GM21367 (cell line): ENCODE data around the gene TOX2.

Experiments used
- ATAC-seq: cut with Tn5 transposase; IDR thresholded peaks from one replicate; pipeline ENCODE4 v1.9.1; 2021; ENCODE audit not compliant: unreplicated experiment

TOX2 gene

DNA sequence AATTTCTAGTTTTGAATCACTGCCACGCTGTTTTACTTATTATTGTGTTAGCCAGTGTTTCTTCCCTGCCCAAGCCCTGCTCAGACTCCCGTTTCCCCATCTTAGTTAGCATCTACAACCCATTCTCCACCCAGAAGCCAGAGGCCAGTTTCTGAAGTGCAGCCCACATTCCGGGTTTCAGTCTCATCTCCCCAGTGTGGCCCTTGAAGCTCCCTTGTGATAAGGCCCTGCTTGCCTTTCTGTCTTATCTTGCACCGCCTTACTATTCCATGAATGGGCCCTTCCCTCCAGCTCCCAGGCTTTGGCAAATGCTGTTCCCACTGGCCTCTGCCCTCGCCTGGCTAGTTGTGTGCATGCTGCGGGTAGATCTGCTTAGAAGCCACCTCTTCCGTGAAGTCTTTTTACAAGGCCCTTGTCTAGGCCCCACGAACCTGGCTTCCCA is 41.1 kb downstream of the TOX2 start:
- no peak for ATAC-seq

DNA sequence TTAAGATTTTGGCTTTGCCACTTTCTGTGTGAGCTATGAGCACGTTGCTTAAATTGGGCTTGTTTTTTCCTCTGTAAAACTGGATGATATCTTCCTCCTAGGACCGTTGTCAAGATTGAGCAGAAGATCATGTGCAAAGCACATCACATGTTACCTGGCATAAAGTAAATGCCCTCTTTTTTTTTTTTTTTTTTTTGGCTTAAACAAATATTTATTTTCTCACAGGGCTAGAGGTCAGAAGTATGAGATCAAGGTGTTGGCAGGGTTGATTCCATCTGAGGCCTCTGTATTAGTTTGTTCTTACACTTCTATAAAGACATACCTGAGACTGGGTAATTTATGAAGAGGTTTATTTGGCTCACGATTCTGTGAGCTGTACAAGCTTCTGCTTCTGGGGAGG is 42.7 kb downstream of the TOX2 start:
- no peak for ATAC-seq

DNA sequence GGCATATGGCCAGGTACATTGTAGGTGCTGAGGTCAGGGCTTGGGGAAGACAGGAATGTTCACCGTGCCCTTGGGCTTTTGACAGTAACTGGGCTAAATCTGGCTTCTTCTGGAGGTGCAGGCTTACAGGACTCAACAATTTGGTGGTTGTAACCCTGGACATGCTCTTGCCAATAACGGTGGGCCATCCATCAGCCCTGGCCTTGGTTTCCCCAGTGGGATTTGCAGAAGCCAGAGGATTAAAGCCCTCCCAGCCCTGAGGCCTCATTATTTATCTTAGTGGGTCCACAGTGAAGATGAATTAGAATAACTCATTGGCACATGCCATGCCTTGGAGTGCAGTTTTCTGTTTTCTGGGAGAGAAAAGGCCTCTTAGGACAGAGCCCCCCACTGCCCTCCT is 44.0 kb downstream of the TOX2 start:
- no peak for ATAC-seq

DNA sequence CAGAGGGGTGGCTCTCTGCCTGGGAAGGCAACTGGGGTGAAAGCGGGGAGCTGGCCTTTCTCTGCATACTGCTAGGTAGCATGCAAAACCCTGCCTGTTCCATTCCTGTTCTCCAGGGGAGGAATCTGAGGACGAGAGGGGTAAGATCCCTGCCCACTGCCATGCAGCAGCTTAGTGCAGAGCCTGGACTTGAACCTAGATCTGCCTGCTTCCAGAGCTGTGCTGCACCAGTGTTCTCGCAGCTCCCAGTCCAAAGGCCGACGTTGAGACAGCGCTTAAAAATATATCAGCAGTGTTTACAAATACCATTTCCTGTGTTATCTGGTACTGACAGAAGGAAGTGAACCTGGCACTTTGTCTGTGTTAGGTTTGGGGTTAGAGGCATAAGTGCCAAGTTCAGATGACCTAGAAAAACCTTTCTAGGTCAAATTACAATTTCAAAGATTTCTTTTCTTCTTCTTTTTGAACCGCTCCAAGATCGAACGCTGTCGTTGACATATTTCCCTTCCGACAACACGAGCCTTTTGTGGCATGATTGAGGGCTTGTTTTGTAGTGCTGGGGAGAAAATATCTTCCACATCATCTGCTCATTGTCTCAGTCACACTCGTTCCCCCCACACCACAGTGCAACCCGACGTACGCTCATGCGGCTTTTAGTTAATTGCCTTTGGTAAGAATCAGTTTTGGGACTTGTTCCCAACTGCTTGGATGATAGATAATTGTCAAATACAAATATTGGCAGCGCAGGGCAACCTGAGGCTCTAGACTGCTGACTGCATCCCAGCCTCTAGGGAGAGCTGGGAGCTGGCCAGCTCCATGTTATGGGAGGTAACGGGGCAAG is 44.6 kb downstream of the TOX2 start:
- no peak for ATAC-seq

DNA sequence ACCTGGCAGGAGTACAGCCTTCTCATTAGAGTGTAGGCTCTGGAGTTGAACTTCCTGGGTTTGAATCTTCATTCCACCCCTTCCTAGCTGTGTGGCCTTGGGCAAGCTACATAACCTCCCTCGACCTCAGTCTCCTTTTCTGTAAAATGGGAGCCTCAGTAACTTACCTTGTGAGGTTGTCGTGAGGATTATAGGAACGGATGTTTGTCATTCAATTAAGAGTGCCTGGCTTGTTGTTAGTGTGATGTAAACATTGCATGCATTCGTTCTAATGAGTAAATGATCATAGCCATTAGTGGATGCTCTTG is 45.2 kb downstream of the TOX2 start:
- ATAC-seq: no peak

DNA sequence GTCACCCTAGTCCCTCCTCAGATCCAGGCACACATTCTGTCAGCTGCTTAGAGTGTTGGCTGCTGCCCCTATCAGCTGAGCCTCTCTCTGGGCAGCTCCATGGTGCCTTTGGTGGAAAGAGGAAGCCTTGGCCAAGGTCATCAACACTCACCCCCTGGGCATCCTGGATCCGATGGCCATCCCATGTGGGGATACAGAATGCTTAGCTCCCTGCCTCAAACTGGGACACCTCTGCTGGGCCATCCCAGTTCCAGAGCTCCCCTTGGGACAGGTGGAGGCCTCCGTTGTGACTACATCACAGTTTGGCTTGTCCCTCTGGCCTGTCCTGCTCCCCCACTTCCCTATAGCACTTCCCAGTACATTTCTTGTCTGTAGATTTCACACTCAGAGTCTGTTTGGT is 45.6 kb downstream of the TOX2 start:
- ATAC-seq: no peak

DNA sequence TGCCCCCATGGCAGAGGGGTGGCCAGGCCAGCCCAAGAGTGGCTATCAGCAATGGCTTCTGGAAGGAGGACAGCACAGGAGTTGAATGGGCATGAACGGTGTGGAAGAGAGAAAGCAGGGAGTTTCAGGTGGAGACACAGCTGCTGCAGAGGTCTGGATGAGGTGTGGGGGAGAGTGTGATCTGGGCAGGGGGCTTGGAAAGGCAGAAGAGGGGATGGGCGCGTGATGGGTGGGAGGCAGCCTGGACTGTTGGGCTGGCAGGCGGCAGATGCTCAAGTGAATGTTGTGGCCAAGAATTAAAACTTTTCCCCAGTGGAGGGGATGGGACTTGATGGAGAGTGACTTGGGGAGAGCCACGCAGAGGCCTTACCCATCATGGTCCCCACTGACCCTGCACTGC is 46.5 kb downstream of the TOX2 start:
- ATAC-seq: no peak

DNA sequence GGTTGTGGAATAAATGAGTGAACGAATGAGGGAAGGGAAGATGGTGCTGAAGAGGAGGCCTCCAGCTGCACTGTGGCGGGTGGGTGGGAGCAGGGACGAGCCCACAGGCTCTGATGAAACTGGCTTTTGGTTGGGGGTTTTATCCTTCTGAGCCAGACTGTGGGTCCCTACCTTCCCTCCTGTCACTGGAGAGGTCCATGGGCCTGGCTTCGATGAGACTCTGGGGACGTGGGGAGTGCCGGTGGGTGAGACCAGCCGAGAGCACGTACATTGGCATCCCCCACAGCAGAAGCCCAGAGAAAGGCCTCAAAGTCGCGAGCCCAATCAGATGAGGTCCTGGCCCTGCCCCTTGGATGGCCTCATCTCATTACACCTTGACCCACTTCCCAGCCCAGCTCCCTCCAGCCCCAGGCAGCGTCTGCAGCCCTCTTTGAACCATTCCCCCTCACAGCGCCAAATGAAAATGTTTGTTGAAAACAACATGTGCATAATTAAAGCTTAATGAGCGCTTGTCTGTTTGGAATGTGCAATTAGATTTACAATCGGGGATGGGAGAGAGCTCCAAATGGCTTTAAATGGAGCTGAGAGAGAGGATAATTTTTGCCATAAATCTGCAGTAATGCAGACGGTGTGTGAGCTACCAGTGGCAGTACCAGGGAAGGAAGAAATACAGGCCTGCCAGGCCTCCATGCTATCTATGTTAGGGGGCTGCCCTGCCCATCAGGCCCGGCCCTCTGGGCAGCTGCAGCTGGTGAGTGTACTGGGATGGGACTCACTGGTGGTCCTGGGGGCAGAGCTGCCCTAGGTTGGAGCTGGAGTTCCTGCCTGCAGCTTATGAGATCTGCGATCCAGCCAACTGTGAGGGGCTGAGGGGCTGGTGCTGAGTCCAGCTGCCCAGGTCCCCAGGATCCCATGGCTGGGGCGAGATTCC is 47.2 kb downstream of the TOX2 start:
- ATAC-seq: no peak

DNA sequence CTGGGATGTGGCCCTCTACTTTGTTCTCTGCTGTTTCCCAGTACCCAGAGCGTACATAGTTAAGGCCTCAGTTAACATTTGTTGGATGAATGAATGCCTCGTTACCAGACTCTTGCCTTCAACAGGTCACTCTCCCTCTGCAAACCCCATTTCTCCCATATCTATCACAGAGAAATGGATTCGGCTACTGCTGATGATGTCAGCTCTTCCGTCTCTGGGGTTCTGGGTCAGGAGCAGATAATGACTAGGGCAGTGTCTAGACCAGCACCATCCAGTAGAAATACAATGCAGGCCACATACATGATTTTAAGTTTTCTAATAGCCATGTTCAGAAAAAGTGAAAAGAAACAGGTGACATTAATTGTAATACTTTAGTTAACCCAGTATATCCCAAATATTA is 47.9 kb downstream of the TOX2 start:
- ATAC-seq: no peak

DNA sequence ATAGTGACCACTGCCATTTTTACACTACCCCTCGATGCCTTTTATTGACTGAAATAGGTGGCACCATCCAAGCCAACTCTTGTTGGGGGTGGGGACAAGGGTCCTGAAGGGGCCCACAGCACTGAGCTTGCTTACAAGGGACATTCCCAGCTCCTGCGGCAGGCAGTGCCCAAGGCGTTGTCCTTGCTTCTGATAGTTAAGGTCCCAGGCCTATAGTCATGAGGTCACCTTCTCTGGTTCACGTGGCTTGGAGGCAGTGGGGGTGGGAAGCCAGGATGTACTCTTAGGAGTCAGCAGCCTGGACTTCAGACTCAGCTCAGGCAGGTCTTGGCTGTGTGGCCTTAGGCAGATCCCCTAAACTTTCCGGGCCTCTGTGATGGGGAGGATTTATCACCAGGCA is 48.6 kb downstream of the TOX2 start:
- ATAC-seq: no peak

DNA sequence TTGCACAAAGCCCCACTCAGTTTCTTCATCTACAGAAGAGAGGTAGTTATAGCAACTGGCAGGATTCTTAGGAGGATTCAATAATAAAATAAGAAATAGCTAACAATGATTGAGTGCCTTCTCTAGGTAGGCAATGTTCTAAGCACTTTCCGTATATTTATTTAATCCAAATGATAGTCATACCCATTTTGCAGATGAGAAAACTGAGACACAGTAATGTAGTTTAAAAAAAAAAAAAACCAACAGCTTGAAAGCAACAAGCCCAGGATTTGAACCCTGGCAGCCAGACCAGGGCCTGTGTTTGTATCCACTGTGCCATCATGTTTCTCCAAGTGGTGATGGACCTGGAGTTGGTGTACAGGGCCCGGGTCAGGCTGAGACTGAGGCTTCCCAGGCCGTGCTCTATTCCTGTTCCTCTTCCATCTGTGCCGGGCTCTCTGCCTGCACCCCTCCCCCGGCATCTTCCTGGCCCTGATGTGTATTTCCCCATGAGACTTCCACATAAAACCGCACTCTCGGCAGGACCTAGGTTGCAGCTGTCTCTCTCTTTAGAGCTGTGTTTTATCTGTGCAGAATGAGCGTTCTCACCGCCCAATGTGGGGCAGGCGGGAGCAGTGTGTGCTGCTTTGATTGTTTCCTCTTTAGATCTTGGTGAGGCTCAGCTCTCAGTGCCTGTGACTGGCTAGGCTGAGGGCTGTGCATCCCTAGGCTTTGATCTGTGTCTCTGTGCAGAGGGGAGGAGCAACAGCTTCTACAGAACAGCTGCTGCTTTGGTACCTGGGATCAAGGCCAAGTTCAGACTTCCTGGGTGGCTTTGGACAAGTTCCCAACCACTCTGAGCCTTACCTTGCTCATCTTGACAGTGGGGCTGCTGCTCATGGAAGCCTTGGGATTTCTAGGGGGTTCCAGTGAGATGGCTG is 49.5 kb downstream of the TOX2 start:
- ATAC-seq: no peak

DNA sequence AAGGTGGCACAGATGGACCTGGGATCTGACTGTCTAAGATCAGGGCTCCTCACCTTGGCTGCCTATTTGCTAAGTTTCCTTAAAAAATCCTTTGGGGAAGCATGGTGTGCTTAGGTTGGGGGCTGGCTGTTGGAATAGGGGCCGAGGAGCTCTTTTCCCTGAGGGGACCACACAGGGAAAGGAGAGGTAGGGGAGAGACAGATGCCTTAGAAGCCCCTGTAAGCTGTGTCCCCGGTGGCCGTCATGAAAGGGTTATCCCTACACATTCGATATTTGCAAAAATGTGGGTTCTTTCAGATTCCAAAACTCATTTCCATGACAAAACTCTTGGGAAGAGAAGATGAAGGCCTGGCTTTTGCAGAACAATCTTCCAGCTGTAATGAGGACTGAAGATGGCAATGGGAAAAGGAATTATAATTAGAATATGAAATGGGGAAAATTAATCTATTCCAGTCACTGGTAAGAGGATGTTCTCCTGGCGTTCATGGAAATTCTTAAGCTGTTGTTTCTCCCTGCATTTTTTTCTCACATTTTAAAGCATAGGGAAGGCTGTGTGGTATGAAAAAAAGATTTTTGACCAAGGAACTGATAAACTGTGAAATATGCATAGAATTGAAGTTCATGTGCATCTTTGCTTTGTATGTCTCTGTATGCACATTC is 53.8 kb downstream of the TOX2 start:
- ATAC-seq: no peak

DNA sequence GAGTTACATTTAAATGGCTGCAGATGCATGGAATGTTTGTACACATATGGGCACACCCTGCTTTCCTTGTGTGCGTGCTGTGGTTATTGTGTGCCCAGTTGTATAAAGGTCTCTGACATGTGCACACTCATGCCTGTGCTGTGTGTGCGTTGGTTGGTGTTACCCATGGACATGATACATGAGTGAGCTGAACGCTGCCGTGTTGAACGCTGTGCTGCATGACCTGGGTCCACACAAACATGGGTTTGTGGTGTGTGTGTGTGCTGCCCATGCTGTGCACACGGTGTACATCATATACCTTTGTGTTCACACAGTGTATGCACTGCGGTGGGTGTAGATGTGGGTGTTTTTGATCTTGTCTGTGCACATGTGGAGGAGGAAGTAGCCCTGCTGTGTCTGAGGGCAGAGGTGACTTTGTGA is 54.4 kb downstream of the TOX2 start:
- no peak for ATAC-seq

DNA sequence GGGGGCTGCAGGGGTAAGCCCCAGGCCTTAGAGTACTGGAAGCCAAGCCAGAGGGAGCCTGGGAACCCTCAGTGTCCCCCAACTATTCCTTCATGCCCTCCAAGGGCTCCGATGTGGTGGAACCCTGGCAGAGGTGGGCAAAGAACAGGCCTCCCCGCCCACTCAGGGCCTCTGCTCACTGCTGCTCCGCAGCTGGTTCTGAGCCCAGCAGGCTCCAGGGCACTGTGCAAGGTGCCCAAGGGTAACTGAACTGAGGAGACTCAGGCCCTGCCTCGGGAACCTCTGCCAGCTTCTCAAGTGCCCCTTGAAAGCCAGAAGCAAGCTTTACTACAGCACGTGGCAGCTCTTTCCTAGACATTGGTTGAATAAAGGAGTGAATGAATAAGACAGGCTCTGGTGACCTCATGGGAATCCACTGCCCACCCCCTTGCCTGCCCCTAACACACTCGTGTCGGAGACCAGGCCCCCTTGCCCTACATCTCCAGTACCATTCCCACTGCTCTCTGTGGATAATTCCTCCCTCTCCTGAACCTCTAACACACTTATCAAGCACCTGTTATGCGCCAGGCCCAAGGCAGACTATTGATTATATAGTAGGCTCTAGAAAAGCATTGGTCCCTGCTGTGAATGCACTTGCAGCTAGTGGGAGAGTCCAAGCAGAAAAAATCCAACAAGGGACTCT is 55.0 kb downstream of the TOX2 start:
- ATAC-seq: no peak

DNA sequence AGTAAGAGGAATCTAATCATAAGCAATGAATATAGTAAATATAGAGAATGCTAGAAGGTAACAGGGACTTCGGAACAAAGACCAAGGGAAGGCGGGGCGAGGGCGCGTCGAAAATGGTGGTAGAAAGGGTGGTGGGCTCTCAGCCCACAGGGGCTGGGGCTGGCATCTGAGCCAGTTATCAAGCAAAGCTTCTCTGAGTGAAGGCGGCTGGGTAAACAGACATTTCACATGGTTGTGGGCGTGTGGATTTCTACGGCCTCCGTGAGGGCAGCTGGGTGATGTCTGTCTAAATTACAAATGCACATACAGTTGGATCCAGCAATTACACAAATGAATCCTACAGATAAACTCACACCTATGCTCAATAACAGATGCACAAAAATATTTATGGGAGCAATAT is 56.6 kb downstream of the TOX2 start:
- no peak for ATAC-seq

DNA sequence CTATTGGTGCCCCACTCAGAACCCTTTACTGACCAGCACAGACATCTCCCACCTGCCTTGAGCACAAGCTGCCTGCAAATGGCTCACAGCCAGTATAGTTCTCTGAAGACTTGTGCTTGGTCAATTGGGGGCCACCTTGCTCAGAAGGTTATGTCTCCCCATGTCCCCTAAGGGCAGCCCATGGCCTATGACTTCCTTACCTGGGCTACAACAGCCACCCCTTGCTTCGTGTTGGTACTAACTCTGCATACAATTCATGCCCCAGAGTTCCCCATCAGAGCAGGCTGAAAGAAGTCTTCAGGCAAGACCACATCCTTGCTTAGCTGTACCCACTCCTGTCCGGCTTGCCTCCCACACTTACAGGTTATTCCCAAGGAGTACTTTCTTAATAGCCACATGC is 57.4 kb downstream of the TOX2 start:
- no peak for ATAC-seq

DNA sequence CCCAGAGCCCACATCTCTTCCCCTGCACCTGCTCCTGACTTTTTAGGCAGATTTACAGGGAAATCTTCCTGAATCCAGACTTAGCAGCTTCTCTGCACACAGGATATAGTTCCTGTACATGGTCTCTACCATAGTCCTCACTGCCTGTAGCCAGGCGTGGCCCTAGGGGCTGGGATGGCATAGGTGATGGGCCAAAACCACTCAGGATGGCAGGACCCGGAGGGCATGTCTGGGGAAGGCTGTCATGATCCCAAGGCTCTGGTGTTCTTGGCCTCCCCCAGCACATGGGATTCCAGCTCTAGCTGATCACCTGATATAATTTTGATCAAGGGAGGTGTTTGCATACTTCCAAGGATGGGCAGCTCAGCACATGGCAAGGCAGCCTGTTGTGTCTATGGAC is 58.0 kb downstream of the TOX2 start:
- no peak for ATAC-seq

DNA sequence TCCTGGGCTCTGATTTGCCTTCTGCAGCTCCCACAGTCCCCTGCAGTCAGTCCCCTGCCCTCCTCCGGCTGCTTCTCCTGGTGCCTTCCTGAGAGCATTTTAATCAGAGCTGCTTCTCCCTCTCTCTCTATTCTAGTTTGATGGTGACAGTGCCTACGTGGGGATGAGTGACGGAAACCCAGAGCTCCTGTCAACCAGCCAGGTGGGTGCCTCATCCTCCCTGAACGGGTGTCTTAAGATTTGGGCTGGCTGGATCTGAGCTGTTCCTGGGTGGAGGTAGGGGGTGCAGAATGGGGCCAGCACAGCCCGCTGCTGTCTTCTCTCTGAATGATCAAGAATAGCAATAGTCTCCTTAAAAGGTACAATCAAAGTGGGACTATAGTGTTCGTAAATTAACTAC is 58.6 kb downstream of the TOX2 start:
- no peak for ATAC-seq

DNA sequence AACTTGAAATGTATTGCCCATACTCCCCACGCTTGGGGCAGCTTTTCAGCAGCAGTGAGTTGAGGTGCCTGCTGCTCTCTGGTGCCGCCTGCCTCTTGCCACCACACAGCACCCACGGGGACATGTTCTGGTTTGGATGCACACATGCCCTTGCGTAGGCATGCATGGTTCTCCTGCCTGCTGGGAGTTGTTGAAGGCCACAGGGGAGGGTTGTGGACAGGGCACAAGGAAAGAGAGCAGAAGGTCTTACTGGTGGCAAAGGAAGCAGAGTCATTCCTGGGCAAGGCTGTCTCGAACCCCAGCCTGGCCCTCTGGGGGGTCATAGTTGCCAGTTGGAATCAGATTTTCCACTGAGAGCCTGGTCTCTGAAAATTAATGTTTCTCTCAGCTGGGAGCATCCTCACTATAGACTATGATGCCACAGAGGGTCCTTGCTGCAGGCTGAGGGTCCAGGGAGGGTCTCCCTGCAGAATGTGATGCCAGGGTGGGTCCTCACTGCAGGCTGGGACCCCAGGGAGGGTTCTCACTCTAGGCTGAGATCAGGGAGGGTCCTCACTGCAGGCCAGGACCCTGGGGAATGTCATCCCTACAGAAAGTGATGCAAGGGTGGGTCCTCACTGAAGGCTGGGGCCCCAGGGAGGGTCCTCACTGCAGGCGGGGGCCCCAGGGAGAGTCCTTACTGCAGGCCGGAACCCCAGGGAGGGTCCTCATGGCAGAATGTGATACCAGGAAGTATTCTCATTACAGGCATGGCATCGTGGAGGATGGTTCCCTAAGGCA is 59.2 kb downstream of the TOX2 start:
- ATAC-seq: no peak
